CD4-positive, alpha-beta T cell treated with Interleukin-2 at 100 ng/mL for 4 hours (primary cell): Measurements from ENCODE around the gene GARIN5A.

Experiments used
- DNase-seq: peaks from one replicate; pipeline ENCODE4 v3.0.0-alpha.2; 2020; ENCODE audit warnings: low spot score

GARIN5A gene

GRCh38 chr19:50476224-50476906, at the start of gene GARIN5A, which contains the start of gene EMC10:
Gene GARIN5A, minus strand, starts transcription at chr19:50476848. Its CDS starts 460 bp downstream, at chr19:50476388.
Gene EMC10, plus strand, starts transcription at chr19:50476507. Its CDS starts 38 bp downstream, at chr19:50476545.
- peak; percentile 89 for DNase-seq

DNA sequence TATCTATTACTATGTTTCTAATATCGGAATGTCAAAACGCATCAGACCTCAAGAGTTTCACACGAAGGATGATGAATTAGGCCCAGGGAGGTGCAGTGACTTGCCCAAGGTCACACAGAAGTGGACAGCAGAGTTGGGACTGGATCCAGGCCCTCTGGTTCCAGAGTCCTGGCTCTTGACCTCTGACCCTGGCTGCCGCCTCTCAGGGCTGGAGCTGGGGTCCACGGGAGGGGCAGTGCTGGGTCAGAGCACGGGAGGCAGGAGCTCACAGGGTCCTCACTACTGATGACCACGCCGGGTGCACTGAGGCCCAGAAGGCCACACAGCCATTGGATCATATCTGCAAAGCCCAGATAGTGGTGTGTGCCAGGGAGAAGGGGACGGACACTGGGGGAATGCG, 46.2 kb upstream of the GARIN5A start:
- no peak for DNase-seq

GRCh38 chr19:50520822-50521465, 44.3 kb upstream of the GARIN5A start:
- DNase-seq = no peak

- DNase-seq = no peak
Observed at GRCh38 chr19:50519006-50519575, 42.4 kb upstream of the GARIN5A start.

DNA sequence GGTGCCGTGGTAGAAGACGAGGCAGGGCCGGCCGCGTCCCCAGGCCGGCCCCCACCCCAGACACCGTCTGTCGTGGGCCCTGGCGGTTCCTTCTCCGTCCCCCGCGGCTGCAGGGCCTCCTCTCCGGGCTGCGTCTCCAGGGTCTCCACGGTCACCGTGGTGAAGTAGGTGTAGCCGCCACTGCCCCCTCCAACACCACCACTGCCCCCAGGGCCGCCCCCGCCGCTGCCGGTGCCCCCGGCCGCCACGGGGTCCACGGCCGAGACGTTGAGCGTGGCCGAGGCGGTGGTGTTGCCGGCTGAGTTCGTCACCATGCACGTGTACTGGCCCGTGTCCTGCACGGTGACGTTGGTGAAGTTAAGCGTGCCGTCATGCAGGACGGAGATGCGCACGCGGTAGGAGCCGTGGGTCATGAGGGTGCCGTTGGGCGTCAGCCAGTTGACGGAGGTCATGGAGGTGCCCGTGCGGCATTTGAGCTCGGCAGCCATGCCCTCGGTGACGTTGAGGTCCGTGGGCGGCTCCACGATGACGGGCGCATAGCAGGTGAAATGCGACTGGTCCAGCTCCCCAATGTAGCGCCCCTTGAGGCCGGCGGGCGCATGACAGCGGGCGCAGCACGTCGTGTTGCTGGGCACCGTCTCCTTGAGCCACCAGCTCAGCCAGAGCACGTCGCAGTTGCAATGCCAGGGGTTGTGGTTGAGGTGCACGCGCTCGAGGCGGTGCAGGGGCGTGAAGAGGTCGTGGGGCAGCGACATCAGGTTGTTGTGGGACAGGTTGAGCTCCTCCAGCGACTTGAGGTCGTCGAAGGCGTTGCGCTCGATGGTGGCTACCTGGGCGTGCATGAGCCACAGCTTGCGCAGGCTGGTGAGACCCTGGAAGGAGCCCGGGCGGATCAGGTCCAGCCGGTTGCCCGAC, 41.7 kb upstream of the GARIN5A start:
- DNase-seq = no peak

DNA sequence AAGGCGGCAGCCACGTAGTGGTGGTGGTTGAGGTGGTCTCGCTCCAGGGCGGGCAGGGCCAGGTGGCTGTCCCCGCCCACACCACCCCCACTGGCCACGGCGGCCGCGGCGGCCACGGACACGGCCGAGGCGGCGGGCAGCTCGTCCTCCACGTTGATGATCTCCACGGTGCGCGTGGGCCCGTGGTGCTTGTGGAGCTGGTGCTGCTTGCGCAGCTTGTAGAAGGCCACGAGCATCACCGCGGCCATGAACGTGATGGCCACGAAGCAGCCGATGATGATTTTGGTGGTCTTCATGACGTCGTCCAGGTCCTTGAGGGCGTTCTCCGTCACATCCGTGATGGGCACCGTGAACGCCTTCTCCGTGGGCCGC, 41.0 kb upstream of the GARIN5A start:
- DNase-seq = no peak

DNA sequence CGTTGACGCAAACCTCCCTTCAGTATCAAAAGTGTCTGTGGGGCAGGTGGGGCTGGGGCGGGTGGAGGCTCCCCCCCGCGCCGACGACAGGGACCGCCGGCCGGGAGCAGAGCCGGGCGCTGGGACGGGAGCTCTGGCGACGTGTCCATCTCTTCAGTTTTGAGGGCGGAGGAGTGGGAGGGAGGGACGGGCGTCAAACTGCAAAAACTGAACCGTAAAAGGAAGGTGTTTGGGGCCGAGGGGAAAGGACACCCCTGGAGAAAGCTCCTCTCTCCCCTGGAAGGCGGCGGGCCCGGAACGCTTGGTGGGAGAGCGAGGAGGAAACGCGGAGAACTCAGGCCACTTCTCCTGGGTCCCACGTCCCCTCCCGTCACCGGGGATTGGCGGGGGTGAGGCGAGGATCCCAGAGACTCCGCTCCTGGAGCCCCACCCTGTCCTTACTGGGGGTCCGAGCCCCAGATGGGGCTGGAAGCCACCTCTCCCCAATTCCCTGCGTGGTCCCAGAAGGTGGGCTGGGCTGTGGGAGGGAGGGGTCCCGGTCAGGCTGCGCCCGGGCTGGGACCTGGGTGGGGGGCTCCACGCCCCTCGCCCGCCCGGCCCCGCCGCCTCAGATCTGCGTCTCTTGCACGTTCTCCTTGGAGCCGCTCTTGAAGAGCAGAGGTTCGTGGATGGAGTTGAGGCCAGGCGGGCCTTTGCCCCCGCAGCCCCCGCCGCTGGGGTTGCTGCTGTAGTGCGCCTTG, 40.5 kb upstream of the GARIN5A start:
- no peak for DNase-seq

DNA sequence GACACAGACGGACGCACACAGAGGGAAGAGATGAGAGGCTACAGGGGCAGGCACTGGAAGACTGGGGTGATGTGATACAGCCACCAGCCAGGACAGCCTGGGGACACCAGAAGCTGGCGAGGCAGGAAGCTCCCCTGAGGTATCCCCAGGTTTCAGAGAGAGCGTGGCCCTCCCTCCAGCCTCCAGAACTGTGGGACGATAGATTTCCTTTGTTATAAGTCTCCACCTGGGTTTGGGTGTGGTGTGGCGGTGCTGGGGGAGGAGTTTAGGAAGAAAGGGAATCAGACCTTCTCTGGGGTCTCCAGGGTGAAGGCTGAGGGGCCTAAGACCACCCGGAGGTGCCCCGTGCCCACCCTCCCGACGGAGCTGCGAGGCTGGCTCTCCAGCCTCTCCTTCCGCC, 39.8 kb upstream of the GARIN5A start:
- DNase-seq = no peak

- DNase-seq = no peak
Observed at GRCh38 chr19:50515168-50515561, 38.5 kb upstream of the GARIN5A start.

- DNase-seq = no peak
Observed at GRCh38 chr19:50514346-50515167, 37.9 kb upstream of the GARIN5A start.

DNA sequence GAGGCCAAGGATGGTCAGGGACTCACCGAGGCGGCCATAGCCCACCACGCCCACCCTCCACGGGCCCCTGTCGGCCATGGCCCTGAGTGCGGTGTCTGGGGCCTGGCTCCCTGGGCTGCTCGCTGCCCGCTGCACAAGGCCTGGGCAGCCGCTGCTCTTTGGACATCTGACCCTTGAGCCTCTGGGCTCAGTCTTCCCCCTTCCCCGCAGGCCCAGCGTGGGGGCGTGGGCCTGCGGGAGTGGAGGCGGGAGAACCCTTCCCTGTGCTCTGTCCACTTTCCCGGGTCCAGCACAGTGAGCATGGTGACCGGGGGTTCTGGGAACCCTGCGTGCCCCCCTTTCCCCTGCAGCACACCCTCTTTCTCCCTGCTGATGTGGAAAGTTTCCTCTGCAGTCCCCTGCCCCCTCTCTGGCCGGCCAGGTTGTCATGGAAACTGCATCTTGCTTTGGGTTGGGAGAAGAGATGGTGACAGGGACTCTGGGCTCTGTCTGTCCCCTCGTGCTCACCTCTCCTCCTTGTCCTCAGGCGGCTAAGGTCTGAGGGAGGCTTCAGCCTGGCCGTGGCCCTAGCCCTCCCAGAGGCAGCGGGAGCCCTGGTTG, 37.2 kb upstream of the GARIN5A start, which contains the start of gene ASPDH:
Gene ASPDH, minus strand, starts transcription at position 168 of the 600 bp plus-strand sequence. Its CDS starts 90 bp downstream, at position 78.
- no peak for DNase-seq

DNA sequence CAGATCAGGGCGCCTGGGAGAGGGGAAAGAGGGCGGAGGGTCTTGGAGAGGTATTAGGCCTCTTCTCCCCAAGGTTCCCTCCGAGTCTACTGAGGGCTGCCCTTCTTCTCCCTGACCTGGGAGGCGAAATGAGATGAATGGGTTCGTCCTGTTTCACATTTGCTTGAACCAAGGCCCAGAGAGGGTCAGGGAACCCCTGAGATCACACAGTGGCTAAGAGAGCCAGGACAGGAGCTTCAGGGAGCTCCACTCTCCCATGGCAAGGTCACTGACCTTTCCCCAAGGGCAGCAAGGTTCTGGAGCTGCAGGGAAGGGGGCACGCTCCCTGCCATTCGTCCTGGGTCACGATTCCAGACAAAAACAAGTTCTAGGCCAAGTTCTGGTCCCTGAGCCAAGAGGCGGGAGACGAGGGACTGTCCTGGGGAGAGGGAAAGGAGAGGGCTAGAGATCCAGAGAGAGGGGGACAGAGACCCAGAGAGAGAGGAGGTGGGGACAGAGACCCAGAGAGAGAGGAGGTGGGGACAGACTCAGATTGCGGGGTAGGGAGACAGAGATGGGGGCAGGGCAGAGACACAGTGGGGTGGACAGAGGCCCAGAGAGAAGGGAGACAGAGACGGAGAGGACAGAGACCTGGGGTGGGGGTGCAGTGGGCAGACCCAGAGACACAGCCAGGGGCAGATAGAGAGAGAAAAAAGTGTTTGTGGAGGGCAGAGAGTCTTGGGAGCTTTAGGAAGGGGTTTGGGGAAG, 36.5 kb upstream of the GARIN5A start:
- DNase-seq = no peak

- no peak for DNase-seq
Observed at GRCh38 chr19:50512112-50512998, 35.7 kb upstream of the GARIN5A start.

- DNase-seq = peak; percentile 98
Observed at GRCh38 chr19:50511069-50511822, 34.6 kb upstream of the GARIN5A start, which contains the start of gene JOSD2. Gene JOSD2, minus strand, starts transcription at chr19:50511191. Its CDS starts 760 bp downstream, at chr19:50510431.

DNA sequence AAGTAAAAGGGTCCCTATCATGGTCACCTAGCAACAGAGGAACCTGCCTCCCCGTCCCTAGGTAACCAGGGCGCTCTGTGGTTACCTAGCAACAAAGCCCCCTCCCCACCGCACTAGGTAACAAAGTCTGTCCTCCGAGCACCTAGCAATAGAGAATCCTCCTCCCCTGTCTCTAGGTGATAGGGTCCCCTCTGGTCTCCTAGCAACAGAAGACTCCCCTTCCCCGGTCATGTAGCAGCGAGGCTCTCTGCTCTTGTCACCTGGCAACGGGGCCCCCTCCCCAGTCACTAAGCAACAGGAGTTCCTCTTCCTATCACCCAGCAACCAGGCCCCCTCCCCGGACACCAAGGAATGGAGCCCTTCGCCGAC, 34.0 kb upstream of the GARIN5A start:
- DNase-seq = no peak

GRCh38 chr19:50510121-50510670, 33.5 kb upstream of the GARIN5A start:
- DNase-seq = no peak

DNA sequence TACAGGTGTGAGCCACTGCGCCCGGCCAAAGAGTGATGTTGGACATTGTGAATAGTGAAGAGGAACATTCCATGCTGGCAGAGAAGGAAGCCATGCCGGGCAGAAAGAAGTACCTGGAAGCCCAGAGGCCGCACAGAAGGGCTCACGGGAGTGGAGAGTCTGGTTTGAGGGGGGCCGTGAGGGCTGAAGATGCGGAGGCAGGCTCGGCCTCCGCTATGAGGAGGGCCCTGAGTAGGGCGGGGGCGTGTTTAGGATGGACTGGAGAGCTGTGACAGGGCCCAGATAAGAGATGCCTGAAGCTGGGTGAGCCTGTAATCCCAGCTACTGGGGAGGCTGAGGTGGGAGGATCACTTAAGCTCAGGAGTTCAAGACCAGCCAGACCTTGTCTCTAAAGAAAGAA, 32.7 kb upstream of the GARIN5A start:
- no peak for DNase-seq
